Hepatocyte (in vitro differentiated cells): ENCODE measurements around the gene ARL6IP1. TPM values are rescaled to one million over a fixed set of nuclear protein-coding genes. Genes with fewer than 3 reads are reported as not detected.

Experiments
- polyA plus RNA-seq: library from polyadenylated mRNA; unstranded; fragments of >200 nt; fragmentation: Nextera tagmentation; extraction: Ambion mirVana; gene quantifications from 2 replicates; pipeline ENCODE4 v1.2.1, GENCODE V29; 2016
- total RNA-seq: library from RNA; depleted of rRNA; stranded (reverse); fragments of >200 nt; gene quantifications from 2 replicates; pipeline ENCODE4 v1.2.3, GENCODE V29; 2014

The ARL6IP1 gene
- total and polyA plus RNA-seq, 2 experiments from 2014 or later, result 179 to 239 TPM

Other genes with a start within 250 kb of the ARL6IP1 start
- gene NOMO2, start 239.5 kb downstream of the ARL6IP1 start, total RNA-seq, result 92.8 and 94.4 TPM in 2 replicates
- 120 and 129 TPM in 2 replicates for gene NOMO2, start 239.5 kb downstream of the ARL6IP1 start, polyA plus RNA-seq
- gene RPS15A, start 11.2 kb downstream of the ARL6IP1 start, total RNA-seq, result 2,370 and 2,788 TPM in 2 replicates
- gene RPS15A, start 11.2 kb downstream of the ARL6IP1 start, polyA plus RNA-seq, result 554 and 588 TPM in 2 replicates
- gene SMG1, start 124.9 kb upstream of the ARL6IP1 start, total RNA-seq, result 57.0 and 59.8 TPM in 2 replicates
- 9.9 and 13.9 TPM in 2 replicates for gene SMG1, start 124.9 kb upstream of the ARL6IP1 start, polyA plus RNA-seq
- gene TMC7, start 182.4 kb upstream of the ARL6IP1 start, total RNA-seq, result 5.9 and 6.5 TPM in 2 replicates
- gene TMC7, start 182.4 kb upstream of the ARL6IP1 start, polyA plus RNA-seq, result 4.4 and 5.7 TPM in 2 replicates